Prostate gland (tissue), 2 donors: ENCODE data around the gene MAGI3.
"Not testable (repeated sequence)": the region's sequence is repeated elsewhere in the genome, so short reads cannot be mapped to it uniquely, and the experiment has no call there.

Source experiments
- CTCF ChIP-seq, 4 experiments: fragments of 200-600 bp in 2 of 4; fragments of 450-650 bp in 2 of 4; sonication (generic) in 2 of 4; IDR thresholded peaks; 1 replicate in 3 of 4; 2 replicates in 1 of 4; pipeline ENCODE4 v1.5.1; 2016 to 2019; ENCODE audit warnings: antibody characterized with exemption in 4 of 4, mild to moderate bottlenecking in 2 of 4, moderate library complexity in 2 of 4
- POLR2A ChIP-seq: fragments of 450-650 bp; IDR thresholded peaks from one replicate; pipeline ENCODE4 v1.6.1; 2016; ENCODE audit warnings: antibody characterized with exemption, mild to moderate bottlenecking

GRCh38 chr1:113416071-113416470 is 25.8 kb downstream of the MAGI3 start:
- not testable (repeated sequence) for TF ChIP-seq POLR2A; CTCF (IDR thresholded peaks at IDR 0.05)
